NCI-H2196 treated with DMSO at 0.1 percent for 48 hours (cell line): Measurements from ENCODE around the gene APRT.

Experiments used
- DNase-seq: peaks from one replicate; lab custom pipeline; 2025; ENCODE audit not compliant: unreplicated experiment; lab: John Stamatoyannopoulos, UW

Gene APRT

GRCh38 chr16:88811769-88812512, at the start of gene APRT:
TSS of gene APRT (minus strand) at chr16:88811928. CDS start at chr16:88811899, 29 bp downstream.
- peak; percentile 57 for DNase-seq

GRCh38 chr16:88861359-88861758, 49.6 kb upstream of the APRT start:
- no peak for DNase-seq

- DNase-seq, result no peak
Measured at GRCh38 chr16:88859381-88860091, 47.8 kb upstream of the APRT start.

GRCh38 chr16:88857728-88858339, 46.1 kb upstream of the APRT start:
- DNase-seq, result no peak

GRCh38 chr16:88856828-88857727, 45.4 kb upstream of the APRT start, which contains the start of the genes GALNS and TRAPPC2L:
TSS of gene GALNS (minus strand) at chr16:88856947. CDS start at chr16:88856877, 70 bp downstream.
TSS of gene TRAPPC2L (plus strand) at chr16:88857127. CDS start at chr16:88857151, 24 bp downstream.
- peak; percentile 81 for DNase-seq

- no peak for DNase-seq
Measured at GRCh38 chr16:88856122-88856827, 44.5 kb upstream of the APRT start.

- no peak for DNase-seq
Measured at GRCh38 chr16:88855736-88856121, 44.0 kb upstream of the APRT start.

GRCh38 chr16:88855176-88855575, 43.4 kb upstream of the APRT start:
- no peak for DNase-seq

GRCh38 chr16:88854306-88855111, 42.8 kb upstream of the APRT start:
- no peak for DNase-seq

GRCh38 chr16:88853325-88853941, 41.7 kb upstream of the APRT start:
- DNase-seq, result no peak

- DNase-seq, result no peak
Measured at GRCh38 chr16:88851616-88852015, 39.9 kb upstream of the APRT start.

GRCh38 chr16:88850531-88851199, 38.9 kb upstream of the APRT start:
- no peak for DNase-seq

GRCh38 chr16:88848557-88848956, 36.8 kb upstream of the APRT start:
- no peak for DNase-seq

- no peak for DNase-seq
Measured at GRCh38 chr16:88847654-88848053, 35.9 kb upstream of the APRT start.

- no peak for DNase-seq
Measured at GRCh38 chr16:88846088-88846487, 34.4 kb upstream of the APRT start.

- no peak for DNase-seq
Measured at GRCh38 chr16:88844419-88845036, 32.8 kb upstream of the APRT start.

GRCh38 chr16:88843256-88843655, 31.5 kb upstream of the APRT start:
- no peak for DNase-seq

- no peak for DNase-seq
Measured at GRCh38 chr16:88842806-88843205, 31.1 kb upstream of the APRT start.
